ENCODE measurements around the gene TJP2.

Gene TJP2

DNA sequence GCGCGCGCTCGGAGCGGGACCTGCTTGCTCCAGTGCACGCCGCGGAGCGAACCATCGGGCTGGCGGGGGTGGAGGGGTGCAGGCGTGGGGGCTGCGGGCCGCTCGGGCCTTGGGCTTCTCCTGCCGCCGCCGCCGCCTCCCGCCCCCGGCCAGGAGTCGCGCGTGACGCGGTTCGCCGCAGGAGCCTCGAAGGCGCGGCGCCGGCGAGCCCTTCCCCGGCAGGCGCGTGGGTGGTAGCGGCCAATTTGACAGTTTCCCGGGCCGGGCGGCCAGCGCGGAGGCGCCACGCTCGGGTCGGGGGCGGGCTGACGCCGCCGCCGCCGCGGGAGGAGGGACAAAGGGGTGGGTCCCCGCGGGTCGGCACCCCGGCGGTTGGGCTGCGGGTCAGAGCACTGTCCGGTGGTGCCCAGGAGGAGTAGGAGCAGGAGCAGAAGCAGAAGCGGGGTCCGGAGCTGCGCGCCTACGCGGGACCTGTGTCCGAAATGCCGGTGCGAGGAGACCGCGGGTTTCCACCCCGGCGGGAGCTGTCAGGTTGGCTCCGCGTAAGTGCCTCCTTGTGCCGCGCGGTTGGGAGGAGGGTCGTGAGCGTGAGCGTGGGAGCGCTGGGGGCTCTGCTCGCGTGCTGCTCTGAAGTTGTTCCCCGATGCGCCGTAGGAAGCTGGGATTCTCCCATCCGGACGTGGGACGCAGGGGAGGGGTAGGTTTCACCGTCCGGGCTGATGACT, at the start of gene TJP2:
TJP2 (plus strand) TSS at position 387 of the 725 bp plus-strand sequence; CDS start at position 483, 96 bp downstream.
- no peak for DNase-seq (ENCODE audit: low read depth)

DNA sequence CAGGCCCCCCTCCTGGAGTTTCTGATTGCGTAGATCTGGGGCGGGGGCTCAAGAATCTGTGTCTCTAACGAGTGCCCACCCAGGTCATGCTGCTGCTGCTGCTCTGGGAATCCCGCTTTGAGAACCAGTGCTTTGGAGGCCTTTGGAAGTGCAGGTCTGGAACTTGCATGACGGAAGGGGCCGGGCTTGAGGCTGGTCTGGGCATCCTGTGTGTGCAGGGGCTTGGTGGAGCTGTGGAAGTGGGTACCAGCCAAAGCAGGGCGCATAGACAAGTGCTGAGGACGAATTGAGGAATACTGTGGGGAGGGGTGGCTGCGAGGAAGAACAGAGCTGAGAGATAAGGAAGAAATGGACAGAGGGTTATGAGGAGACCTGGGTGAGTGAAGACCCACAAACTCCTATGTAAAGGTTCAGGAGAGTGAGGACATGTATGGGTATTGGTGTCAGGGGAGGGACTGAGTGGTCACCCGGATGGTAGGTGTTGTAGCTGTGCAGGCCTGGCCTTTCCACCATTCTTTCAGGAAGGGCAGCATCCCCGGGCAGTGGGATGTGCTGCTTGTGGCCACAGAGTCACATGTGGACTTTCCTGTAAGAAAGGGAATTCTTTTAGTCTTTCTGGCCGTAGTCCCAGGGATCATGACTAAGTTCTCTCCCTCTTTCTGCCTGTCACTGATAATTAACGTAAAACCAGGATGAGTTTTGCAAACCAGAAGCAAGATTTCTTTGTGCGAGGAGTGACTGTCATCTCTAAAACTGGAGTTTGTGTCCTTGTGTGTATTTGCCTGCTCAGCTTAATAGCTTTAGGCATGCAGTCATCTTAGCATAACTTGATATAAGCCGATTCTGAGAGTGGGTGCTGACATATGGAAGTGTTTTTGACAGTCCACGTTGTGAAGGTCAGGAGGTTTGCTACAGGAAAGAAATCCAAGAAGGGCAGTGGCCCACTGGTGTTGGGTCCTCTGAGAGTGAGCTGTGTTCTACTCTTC, 43.3 kb upstream of the TJP2 start:
- no peak for DNase-seq (ENCODE audit: low read depth)

DNA sequence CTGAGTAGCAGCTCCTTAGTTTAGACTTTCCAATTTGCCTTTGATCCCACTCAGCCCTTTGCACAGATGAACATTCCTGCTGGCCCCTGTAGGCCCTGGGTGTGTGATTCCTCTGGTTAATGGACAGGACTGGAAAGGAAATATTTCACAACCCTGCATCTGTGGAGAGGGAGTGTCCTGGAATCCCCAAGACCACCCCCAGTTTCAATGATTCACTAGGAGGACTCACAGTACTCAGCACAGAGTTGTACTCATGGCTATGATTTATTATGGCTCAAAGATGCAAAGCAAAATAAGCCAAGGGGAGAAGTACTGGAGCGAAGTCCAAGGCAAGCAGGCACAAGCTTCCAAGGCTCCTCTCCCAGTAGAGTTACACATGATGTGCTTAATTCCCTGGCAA, 42.4 kb upstream of the TJP2 start:
- DNase-seq (ENCODE audit: low read depth): no peak

DNA sequence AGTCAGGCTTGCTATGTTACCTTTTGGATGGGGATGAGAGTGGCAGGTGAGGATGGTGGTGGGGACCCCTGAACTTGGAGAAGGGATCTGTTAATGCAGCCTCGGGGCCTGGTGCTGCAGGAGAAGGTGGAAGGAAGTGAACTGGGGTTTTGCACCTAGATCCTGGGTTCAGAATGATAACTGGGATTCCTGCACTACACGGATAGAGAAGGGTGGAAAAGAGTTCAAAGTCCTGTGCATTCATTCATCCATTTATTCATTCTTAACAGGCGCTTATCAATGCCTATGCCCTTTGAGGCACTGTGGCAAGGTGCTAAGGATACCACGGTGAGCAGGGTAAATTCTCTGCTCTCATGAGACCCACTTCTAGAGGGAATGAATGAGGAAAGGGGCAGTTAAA, 41.7 kb upstream of the TJP2 start:
- no peak for DNase-seq (ENCODE audit: low read depth)

DNA sequence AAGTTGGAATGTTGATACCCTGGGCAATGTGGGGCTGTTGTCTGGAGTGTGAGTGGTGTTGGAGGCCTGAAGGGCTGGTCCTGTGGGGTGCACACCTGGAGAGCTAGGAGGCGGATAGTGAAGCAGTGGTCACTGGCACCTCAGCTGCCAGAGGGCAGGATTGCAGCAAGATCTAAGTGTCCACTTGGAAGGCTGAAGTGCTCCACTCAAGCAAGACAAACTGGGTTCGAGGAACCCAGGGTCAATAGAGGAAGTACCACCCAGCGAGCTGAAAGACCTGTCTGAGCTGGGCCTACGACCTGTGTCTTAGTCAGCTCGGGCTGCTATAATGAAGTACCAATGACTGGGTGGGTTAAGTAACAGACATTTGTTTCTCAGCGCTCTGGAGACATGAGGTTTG, 39.7 kb upstream of the TJP2 start:
- DNase-seq (ENCODE audit: low read depth): no peak

DNA sequence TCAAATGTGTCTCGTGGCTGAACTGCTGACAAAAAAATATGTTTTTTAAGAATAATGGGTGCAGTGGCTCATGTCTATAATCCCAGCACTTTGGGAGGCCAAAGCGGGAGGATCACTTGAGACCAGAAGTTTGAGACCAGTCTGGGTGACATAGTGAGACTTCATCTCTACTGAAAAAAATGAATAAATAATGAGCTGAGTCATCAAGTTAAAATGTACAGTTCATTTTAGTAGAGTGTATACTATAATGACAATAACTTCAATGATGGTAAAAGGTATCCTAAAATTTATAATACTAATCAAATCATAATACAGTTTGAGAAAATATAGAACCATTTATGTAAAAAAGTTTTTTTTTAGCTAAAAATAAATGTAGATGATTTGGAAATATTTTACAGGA, 37.9 kb upstream of the TJP2 start:
- no peak for DNase-seq (ENCODE audit: low read depth)

DNA sequence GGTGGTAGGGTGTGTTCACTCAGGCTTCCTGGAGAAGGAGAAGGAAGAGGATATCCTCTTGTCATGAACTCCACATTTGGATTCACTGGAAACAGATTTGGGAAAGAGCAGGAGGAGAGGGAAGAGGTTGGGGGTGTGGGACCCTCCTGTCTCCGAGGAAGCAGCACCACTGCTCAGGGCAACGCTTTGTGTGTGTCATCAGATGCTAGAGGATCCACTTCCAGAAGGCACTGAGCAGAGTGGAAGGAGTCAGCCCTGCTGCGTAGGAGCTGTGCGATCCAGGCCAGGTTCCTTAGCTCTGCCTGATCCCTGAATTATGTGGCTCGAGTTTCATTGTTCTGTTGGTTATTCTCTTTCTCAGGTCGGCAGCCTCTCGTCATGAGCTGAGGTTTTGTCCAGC, 37.3 kb upstream of the TJP2 start:
- DNase-seq (ENCODE audit: low read depth): no peak

DNA sequence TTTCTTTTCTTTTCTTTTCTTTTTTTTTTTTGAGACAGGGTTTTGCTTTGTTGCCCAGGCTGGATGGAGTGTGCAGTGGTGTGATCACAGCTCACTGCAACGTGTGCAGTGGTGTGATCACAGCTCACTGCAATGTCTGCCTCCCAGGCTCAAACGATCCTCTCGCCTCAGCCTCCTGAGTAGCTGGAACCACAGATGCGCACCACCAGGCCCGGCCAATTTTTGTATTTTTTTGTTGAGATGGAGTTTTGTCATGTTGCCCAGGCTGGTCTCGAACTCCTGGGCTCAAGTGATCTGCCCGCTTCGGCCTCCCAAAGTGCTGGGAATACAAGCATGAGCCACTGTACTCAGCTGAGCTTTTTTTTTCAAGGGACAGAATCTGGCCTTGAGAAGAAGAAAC, 36.8 kb upstream of the TJP2 start:
- DNase-seq (ENCODE audit: low read depth): no peak

DNA sequence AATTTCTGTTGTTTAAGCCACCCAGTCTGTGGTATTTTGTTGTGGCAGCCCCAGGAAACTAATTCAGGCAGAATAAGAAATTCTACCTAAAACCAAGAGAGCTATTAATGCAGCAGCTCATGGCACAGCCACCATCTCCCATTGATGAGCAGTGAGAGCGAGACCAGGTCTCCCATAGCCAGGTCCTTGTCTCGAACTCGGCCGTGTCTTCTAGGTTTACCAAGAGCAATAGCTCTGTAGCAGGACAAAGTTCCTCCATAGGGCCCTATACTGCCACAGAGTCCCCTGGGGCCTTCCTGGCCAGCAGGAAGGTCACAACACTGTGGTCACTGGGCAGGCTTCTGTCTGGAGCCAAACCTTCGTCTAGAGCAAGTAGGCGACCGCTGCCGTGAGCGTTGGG, 34.5 kb upstream of the TJP2 start:
- no peak for DNase-seq (ENCODE audit: low read depth)

DNA sequence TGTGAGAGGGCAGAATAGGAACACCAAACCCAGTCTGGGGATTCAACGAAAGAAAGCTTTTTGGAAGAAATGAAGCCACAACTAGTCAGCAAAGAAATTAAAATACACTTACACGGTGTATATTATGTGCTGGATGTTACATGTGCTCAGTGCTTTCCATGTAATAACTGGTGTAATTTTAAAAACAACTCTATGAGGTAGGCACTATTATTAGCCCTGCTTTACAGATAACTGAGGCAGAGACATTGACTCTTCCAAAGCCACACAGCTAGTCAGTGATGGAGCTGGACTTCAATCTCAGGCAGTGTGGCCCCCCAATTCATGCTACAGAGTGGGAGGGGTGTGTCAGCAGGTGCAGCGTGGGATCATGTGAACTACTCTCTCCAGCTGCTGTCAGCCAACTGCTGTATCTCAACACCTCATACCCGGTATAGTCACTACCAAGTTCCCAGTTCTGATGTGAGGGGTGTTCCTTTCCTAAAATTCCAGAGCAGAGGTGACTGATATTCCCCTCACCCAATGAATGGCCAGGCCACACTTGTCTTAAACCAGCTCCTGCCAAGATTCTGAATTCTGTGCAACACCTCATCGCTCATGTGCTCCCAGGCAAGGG, 33.8 kb upstream of the TJP2 start:
- DNase-seq (ENCODE audit: low read depth): no peak

DNA sequence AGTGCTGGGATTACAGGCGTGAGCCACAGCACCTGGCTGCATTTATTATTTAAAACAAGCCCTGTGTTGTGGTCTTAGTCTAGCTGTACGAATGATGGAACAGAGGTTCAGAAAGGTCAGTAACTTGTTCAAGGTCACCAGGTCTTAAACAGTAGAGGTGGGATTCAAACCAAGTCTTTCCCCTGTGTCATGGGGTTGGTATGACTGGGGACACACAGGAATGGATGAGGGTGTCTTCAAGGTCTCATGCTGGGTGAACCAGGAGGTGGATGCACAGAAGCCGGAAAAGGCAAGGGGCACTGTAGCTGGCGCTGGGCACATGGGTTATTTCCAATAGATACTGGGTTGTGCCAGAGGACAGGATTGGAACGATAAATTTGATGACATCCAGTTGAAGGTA, 32.2 kb upstream of the TJP2 start:
- DNase-seq (ENCODE audit: low read depth): no peak

DNA sequence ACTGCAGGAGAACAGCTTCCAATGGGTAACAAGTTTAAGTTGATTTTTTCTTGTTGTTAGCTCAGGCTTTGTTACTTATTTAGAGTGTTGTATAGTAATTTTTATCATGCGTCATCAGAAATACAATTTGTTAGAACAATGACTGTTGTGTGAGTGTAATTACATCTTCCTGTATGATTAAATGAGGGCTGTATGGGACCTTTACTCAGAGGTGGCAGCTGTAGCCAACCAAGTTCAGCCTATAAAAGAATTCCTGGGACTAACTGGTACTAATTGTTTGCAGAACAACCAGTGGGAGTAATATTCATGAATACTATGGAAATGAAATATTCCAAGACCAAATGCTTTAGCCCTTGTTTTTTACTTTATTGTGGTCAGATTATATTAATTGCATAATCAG, 30.8 kb upstream of the TJP2 start:
- no peak for DNase-seq (ENCODE audit: low read depth)

DNA sequence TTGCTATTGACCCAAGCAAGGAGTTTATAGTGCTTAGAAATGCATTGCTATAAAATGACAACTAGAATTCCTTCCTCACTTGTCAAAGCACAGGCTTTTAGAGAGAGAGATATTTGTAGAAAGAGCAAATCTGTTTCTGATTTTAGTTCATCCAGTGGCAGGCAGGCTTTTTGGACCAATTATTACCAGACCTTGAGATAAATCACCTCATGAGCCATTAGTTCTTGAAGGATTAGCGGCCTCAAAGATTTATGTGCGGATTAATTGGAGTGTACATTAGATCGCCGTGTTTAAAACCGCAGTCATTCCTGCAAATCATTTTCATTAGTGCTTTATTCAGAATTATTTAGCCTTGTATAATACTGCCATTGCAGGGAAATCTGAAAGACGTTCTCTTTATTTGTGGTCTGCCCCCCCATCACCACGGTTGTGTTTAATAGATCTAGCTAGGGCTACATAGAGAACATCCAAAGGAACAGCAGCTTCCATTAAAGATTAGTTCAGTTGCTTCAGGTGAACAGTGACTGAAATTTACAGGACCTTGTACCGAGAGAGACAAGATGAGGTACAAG, 28.8 kb upstream of the TJP2 start:
- DNase-seq (ENCODE audit: low read depth): no peak

DNA sequence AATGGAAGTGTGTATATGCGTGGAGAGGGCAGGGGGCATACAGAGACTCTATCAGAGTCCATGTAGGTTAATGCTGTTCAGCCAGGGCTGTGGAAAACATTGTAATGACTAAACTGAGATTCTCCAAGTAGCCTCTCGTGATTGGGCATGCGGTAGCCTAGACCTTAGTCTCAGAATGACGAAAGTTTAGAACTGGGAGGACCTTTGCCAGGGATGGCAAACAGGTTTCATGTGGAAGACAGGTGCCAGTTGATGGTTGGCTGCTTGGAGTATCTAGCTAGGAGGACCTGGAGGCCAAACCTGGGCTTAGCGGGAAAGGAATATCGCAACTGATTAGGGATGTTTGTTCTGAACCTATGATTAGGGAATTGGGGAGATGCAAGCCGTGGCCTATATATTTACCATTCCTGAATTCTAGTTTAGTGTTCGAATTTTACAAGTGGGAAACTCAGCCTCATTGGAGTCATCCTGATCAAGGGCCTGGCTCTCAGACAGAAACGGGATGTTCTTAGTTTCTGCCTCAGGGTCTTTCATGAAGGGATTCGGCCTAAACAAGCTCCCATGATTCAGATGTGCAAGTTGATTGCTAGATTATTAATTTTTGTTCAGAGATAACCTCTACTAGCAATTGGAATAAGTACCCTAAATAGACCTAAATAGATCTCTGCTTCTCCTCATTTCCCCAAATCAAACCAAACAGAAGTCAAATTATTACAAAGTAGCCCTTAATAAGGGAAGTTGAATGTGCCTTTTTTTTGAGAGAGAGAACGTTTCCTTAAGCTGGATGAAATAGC, 26.8 kb upstream of the TJP2 start:
- no peak for DNase-seq (ENCODE audit: low read depth)

DNA sequence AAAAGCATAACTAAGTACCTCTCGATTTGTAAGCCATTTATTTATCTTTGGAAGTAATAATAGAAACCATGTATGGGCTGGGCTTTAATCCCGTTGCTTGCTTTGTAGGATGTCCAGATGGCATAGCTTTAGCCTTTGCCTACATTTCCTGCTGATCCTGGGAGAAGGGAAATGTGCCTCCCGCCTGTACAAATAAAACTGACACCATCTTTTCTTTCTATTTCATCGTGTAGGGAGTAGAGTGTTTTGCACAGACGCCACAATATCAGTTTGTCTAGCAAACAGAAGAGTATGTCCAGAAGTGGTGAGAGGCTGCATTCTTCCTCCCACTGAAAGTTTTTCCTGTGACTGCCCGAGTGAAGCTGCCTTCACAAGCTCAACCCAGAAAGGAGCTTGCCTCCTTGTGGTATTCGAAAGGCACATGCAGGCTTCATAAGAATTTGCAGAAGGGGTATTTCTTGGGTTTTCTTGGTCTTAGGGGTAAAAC, 24.7 kb upstream of the TJP2 start:
- DNase-seq (ENCODE audit: low read depth): no peak

DNA sequence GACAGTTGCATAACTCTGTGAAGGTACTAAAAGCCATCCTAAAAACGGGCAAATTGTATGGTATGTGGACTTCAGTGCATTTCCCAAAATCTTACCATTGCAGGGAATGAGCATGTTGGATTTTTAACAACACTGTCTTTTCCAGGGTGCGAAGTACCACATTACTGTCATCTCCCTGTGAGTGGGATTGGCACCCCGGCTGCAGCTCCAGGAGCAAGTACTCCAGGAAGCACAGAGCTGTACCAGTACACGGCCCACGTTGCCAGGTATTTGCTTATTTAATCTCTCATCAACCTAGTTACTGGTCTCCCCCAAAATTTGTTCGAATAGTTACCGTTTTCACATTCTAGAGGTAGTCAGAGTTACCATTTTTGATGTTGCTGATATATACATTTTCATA, 22.6 kb upstream of the TJP2 start:
- no peak for DNase-seq (ENCODE audit: low read depth)

DNA sequence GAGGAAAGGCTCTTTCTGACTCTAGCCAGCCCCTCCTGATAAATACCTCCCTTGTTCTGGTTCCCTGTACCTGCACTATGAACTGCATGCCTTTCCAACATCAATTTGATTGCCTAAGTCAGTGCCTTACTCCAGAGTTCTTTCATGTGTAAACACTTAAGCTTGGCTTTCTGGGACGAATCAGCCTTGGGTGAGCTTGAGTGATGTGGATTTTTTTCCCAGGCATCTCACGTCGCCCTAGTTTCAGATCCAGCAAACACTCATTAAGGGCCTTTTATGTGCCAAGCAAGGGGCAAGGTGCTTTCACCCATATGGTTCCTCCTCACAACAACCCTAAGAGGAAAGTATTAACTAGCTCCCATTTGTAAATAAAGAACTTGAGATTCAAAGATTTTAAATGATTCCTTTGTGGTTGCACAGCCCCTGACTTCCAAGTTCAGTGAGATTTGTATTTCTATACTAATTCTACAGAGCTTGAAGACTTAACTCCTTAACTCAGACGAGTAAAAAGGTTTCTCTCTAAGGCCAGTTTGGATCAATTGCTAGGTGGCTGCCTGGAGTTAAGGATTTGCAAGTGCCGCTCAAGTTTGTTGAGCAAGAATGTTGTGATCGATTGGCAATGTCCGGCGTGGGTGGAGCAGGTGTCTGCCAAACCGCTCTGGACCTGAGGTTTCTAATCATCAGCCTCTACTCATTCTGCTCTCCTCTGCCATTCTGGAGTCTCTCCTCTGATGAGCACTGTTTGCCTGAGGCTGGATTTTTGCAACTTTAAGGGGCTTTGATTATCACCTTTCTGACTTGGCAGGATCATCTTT, 20.2 kb upstream of the TJP2 start:
- no peak for DNase-seq (ENCODE audit: low read depth)

DNA sequence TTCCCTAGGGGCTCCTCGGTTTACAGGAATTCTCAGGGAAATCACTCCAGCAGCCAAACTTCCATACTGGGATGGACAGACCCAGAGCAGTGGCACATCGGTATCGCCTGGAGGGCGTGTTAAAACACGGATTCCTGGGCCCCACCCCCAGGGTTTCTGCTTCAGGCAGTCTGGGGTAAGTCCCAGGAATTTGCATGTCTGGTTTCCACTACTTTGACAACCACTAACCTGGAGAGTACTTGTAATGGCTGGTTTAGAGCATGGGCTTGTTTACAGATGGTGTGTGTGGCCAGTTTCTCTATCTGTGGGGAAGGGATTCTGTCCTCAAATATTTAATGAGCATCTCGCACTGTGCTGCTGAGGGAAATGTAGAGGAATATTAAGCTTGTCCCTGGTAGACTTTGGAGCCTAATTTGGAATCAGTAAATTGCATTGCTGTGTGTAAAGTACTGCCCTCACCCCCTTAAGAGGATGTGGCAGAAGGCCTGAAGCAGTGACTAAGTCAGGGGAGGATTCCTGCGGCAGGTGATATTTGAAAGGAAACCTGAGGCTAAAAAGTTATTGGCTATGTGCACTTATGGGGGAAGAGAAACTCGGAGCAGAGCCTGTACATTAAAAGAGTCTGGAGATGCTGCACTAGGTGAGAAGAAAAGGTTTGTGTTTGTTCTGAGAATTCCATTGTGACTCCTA, 18.6 kb upstream of the TJP2 start:
- DNase-seq (ENCODE audit: low read depth): no peak

DNA sequence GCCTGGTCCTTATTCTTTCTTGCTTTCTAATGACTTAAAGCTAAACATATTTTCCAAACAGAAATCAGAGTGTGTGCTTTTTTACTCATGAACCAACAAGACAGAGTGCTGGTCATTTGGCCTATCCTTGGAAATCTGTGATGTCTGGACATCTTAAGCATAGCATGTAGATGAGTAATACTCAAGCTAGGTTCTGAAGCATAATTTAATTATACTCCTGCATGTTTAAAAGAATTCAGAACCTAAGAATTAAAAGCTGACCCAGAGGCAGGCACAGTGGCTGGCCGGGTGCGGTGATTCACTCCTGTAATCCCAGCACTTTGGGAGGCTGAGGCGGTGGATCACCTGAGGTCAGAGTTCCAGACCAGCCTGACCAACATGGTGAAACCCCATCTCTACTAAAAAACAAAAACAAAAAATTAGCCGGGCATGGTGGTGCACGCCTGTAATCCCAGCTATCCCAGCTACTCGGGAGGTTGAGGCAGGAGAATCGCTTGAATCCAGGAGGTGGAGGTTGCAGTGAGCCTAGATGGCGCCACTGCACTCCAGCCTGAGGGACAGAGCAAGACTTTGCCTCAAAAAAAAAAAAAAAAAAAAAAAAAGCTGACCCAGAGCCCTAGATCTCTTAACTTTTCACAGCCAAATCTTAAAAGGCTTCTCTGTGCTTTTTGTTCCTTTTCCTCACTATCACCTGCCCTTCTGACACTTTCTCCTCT, 16.2 kb upstream of the TJP2 start:
- no peak for DNase-seq (ENCODE audit: low read depth)
